ENCODE measurements around the gene NFATC3.

NFATC3 gene

GRCh38 chr16:68131813-68132706 lies 46.9 kb downstream of the NFATC3 start:
- TF ChIP-seq CREB1 (IDR thresholded peaks at IDR 0.05; ENCODE audit: low read depth) (no peak), TEAD4 (IDR thresholded peaks at IDR 0.05) (no peak), USF1 (IDR thresholded peaks at IDR 0.05) (no peak), NFIC (IDR thresholded peaks at IDR 0.05) (no peak), TCF12 (IDR thresholded peaks at IDR 0.05; ENCODE audit: low read depth) (no peak)

- TF ChIP-seq RAD21 (IDR thresholded peaks at IDR 0.05; ENCODE audit: low read depth) = no peak
- TF ChIP-seq MAX (IDR thresholded peaks at IDR 0.05) = no peak
- no peak for TF ChIP-seq TCF12 (IDR thresholded peaks at IDR 0.05; ENCODE audit: low read depth)
- no peak for TF ChIP-seq EGR1 (IDR thresholded peaks at IDR 0.05)
- TF ChIP-seq EP300 (IDR thresholded peaks at IDR 0.05; ENCODE audit: borderline replicate concordance) = no peak
- TF ChIP-seq TEAD4 (IDR thresholded peaks at IDR 0.05) = no peak
- no peak for TF ChIP-seq REST (IDR thresholded peaks at IDR 0.05; ENCODE audit: low read depth)
- no peak for TF ChIP-seq ZBTB7A (IDR thresholded peaks at IDR 0.05; ENCODE audit: low read depth)
- TF ChIP-seq CREB1 (IDR thresholded peaks at IDR 0.05; ENCODE audit: low read depth) = no peak
- no peak for TF ChIP-seq YY1 (IDR thresholded peaks at IDR 0.05; ENCODE audit: low read depth)
- no peak for TF ChIP-seq CEBPB (IDR thresholded peaks at IDR 0.05)
- no peak for TF ChIP-seq USF1 (IDR thresholded peaks at IDR 0.05)
- no peak for TF ChIP-seq NFIC (IDR thresholded peaks at IDR 0.05)
- no peak for TF ChIP-seq FOXM1 (IDR thresholded peaks at IDR 0.05; ENCODE audit: borderline replicate concordance, low read depth)
- no peak for TF ChIP-seq TAF1 (IDR thresholded peaks at IDR 0.05; ENCODE audit: low read depth)
Observed at GRCh38 chr16:68134644-68135043, 49.5 kb downstream of the NFATC3 start.

DNA sequence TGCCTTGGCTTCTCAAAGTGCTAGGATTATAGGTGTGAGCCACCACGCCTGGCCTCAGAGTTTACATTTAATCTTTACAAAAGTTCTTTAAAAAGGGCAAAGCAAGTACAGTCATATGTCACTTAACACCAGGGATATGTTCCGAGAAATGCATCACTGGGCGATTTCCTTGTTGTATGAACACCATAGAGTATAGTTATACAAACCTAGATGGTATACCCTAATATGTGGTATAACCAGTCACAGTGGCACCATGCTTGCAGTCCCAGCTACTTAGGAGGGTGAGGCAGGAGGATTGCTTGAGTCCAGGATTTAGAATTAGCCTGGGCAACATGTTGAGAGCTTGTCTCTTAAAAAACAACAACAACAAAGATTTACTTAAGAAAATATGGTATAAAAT lies 51.3 kb downstream of the NFATC3 start:
- no peak for TF ChIP-seq CREB1 (IDR thresholded peaks at IDR 0.05; ENCODE audit: low read depth)

DNA sequence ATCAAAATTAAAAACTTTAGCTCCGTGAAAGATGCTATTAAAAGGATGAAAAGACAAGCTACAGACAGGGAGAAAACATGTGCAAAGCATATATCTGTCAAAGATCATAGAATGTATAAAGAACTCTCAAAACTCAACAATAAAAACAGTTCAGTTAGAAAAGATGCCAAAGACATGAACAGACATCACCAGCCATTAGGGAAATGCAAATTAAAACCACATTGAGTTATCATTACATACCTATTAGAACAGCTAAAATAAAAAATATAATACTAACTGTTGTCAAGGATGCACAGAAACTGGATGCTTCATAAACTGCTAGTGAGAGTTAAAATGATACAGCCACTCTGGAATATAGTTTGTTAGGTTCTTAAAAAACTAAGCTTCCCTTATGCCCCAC lies 58.8 kb downstream of the NFATC3 start:
- TF ChIP-seq EP300 (IDR thresholded peaks at IDR 0.05; ENCODE audit: borderline replicate concordance) (no peak), YY1 (IDR thresholded peaks at IDR 0.05; ENCODE audit: low read depth) (no peak), FOXM1 (IDR thresholded peaks at IDR 0.05; ENCODE audit: borderline replicate concordance, low read depth) (no peak), CREB1 (IDR thresholded peaks at IDR 0.05; ENCODE audit: low read depth) (no peak), NFIC (IDR thresholded peaks at IDR 0.05) (no peak), TCF12 (IDR thresholded peaks at IDR 0.05; ENCODE audit: low read depth) (no peak), RAD21 (IDR thresholded peaks at IDR 0.05; ENCODE audit: low read depth) (no peak), CEBPB (IDR thresholded peaks at IDR 0.05) (no peak), REST (IDR thresholded peaks at IDR 0.05; ENCODE audit: low read depth) (no peak)

- no peak for TF ChIP-seq EP300 (IDR thresholded peaks at IDR 0.05; ENCODE audit: borderline replicate concordance)
- TF ChIP-seq RAD21 (IDR thresholded peaks at IDR 0.05; ENCODE audit: low read depth) = no peak
- no peak for TF ChIP-seq CREB1 (IDR thresholded peaks at IDR 0.05; ENCODE audit: low read depth)
- no peak for TF ChIP-seq FOXM1 (IDR thresholded peaks at IDR 0.05; ENCODE audit: borderline replicate concordance, low read depth)
- no peak for TF ChIP-seq TCF12 (IDR thresholded peaks at IDR 0.05; ENCODE audit: low read depth)
- TF ChIP-seq YY1 (IDR thresholded peaks at IDR 0.05; ENCODE audit: low read depth) = no peak
- no peak for TF ChIP-seq EGR1 (IDR thresholded peaks at IDR 0.05)
- TF ChIP-seq REST (IDR thresholded peaks at IDR 0.05; ENCODE audit: low read depth) = no peak
- TF ChIP-seq MAX (IDR thresholded peaks at IDR 0.05) = no peak
- TF ChIP-seq USF1 (IDR thresholded peaks at IDR 0.05) = no peak
- TF ChIP-seq TAF1 (IDR thresholded peaks at IDR 0.05; ENCODE audit: low read depth) = no peak
- no peak for TF ChIP-seq ZBTB7A (IDR thresholded peaks at IDR 0.05; ENCODE audit: low read depth)
- no peak for TF ChIP-seq CEBPB (IDR thresholded peaks at IDR 0.05)
- TF ChIP-seq NFIC (IDR thresholded peaks at IDR 0.05) = no peak
- TF ChIP-seq TEAD4 (IDR thresholded peaks at IDR 0.05) = no peak
Observed at GRCh38 chr16:68146585-68146984, 61.4 kb downstream of the NFATC3 start.
